DMS53 (cell line): Measurements from ENCODE around the gene MUC4.
A peak's percentile ranks its signal among the peaks of the same experiment; 100 is the strongest.
"Not testable (repeated sequence)": the region's sequence is repeated elsewhere in the genome, so short reads cannot be mapped to it uniquely, and the experiment has no call there.

Experiments
- DNase-seq: peaks from one replicate; lab custom pipeline; 2025; lab: John Stamatoyannopoulos, UW

The MUC4 gene

GRCh38 chr3:195760345-195761122, 51.2 kb downstream of the MUC4 start:
- no peak for DNase-seq

- no peak for DNase-seq
These were observed 52.9 kb downstream of the MUC4 start for GRCh38 chr3:195758721-195759353.

DNA sequence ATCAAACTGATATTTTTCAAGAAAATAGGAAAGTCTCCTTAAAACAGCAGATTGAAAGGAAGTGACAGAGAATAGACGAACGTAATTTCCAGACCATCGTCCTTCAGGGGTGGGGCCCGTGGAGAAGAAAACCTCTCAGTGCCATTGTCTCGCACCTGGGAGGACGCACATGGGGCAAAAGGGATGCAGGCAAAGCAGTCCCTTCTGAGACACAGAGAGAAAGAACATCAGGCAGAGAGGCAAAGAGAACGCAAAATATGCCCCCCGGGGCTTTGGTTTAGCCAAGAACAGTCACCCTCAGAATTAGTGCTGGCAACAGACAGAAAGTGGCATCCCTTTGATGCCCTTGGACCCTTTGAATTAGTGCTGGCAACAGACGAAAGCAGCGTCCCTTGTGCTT, 53.9 kb downstream of the MUC4 start:
- no peak for DNase-seq

DNA sequence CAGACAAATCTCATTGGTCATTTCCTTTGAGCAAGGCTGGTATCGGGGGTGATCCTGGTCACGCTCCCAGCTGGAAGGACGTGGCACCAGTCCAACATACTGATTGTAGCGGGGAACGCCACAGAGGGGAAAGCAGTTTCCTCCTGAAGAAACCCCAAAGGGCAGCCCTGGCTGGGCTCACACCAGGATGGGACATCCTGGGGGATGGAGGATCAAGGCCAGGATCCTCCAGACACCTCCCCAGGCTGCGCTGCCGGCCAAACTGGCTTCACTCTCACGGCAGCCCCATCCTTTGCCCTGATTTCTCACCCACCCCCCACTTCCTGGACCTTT, 54.3 kb downstream of the MUC4 start:
- DNase-seq, result no peak

GRCh38 chr3:195755791-195756676, 55.7 kb downstream of the MUC4 start:
- no peak for DNase-seq

- DNase-seq, result no peak
These were observed 56.3 kb downstream of the MUC4 start for GRCh38 chr3:195755391-195755790.

DNA sequence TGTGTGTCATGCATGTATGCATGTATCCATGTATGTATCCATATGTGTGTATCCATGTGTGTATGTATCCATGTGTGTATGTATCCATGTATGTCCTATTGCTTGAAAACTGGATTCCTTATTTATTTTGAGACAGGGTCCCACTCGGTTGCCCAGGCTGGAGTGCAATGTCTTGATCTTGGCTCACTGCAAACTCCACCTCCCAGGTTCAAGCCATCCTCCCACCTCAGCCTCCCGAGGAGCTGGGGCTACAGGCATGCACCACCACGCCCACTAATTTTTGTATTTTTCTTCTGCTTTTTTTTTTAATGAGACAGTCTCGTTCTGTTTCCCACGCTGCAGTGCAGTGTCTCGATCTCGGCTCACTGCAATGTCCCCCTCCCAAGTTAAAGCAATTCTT, 56.8 kb downstream of the MUC4 start:
- DNase-seq, result no peak

DNA sequence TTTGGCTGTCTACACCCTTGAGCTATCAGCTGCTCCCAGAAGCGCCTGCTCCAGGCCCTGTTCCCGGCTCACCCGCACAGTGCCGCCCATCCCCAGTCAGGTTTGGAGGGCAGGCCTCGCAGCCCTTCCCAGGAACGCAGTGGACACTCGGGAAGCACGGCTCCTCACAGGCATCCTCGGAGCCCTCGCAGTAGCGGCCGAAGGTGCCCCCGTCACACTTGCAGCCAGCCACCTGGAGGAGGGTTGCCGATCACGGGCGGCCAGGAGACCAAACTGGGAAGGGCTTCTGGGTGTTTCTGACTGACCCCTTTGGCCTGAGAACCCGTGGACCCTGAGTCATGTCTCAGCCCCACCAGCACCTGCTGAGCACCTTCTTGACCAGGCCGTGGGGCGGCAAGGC, 57.6 kb downstream of the MUC4 start:
- no peak for DNase-seq

- no peak for DNase-seq
These were observed 58.1 kb downstream of the MUC4 start for GRCh38 chr3:195753581-195753980.

DNA sequence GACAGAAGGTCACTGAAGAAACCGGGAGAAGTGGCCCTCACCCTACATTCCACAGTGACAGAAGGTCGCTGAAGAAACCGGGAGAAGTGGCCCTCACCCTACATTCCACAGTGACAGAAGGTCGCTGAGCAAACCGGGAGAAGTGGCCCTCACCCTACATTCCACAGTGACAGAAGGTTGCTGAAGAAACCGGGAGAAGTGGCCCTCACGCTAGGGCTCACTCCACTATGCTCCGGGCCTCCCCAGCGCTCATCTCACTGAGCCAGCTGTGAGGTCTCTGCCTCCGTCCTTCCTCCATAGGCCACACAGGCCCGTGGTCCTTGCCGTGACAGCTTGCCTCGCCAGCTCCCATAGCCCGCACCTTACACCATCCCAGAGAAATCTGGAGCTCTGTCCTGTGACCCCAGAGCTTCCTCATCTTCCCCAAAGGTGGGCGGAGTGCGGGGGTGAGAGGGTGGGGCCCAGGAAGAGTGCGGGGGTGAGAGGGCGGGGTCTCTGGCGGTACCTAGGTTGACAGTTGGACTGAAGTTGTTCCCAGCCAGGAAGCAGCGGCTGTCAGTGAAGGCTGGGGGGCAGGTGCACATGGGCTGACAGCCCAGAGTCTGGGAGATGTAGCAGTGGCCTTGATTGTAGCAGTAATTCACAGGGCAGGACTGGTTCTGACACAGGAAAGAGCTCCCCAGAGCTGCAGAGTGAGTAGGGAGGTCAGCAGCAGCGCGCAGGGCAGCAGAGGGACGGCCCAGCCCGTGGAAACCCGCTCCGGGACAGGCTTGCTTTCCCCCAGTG, 59.0 kb downstream of the MUC4 start:
- no peak for DNase-seq

DNA sequence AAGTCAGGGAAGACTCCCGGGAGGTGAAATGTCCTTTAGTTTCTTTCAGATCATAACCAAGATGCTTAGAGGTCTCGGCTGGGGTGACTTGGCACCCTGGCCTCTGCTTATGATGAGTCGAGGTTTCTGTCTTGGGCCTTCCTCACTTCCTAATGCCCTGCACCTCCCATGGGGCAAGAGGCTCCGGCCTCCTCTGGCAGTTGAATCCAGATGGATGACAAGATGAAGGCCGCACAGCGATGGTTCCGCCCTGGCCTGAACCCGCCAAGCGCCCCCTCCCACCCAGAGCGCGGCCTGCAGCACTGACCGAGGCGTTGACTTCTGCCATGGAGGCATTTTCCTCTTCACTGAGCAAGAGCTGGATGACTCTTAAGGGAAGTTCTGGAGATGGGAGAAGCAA, 59.7 kb downstream of the MUC4 start:
- DNase-seq, result no peak

DNA sequence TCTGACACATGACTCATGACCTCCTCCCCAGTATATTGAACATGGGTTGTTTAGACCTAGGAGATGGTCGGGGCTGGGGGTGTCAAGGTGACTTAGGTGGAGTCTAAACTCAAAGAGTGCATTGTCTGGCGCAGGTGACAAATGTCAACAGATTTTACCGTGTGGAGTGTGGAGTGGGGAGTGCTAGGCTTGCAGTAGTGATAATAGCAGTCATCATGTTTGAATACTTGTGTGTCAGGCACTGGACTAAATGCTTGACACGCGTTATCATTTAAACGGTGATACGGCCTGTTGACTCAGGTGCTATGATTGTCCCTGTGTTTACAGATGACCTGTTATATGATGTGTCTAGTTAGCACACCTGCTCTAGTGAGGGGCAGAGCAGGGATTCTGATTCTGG, 60.2 kb downstream of the MUC4 start:
- DNase-seq, result peak; percentile 93

DNA sequence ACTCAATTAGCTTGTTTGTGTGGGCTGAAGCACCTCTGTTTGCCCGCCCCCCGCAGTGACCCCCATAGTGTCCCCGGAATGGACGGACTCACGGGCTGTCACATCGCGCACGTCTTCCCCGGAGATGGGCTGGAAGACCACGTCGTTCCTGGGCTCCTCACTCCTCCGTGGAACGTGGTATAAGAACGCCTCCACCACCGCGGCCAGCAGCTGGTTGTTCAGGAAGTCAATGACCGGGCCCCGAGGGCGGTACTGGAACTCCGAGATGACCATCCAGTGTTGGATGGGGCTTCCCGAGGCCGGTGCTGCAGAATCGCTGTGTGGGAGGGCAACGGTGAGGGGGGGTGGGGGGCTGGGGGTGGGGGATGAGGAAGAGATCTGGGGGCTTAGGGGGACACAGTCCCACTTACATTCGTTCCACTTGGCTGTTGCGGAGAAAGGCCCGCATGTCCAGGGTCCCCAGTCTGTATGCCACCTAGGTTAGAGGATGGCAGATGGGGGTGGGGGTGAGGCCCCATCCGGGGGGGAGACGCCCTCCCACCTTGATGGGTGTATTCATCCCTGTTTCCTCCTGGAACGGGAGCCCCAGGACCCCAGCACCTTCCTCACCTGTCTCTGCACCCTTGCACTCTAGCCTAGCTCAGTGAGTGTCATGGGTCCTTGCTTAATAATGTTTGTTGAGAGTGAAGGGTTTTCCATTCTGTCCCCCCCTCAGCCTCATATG, 60.8 kb downstream of the MUC4 start:
- no peak for DNase-seq

GRCh38 chr3:195749101-195749500, 62.6 kb downstream of the MUC4 start:
- not testable (repeated sequence) for DNase-seq

- DNase-seq, result no peak
These were observed 63.1 kb downstream of the MUC4 start for GRCh38 chr3:195748661-195749060.

GRCh38 chr3:195746751-195747150, 65.0 kb downstream of the MUC4 start:
- no peak for DNase-seq

DNA sequence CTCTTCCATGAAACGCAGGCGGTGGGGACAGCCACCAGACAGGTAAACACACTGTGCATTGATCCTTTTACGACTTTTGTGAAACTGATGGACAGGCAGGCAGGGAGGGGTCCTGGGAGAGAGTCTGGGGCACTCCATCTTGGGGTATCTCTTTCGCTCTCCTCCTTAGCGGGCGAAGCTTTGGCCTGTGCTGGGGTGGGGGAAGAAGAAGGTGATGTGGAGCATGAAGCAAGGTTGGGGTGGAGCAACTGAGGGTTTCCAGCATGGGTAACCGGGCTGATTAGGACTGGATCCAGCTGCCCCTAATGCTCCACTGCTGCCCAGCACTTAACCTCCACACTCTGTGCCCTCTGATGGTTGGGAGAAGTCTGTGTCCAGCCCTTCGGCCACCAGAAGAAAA, 65.4 kb downstream of the MUC4 start:
- DNase-seq, result no peak

DNA sequence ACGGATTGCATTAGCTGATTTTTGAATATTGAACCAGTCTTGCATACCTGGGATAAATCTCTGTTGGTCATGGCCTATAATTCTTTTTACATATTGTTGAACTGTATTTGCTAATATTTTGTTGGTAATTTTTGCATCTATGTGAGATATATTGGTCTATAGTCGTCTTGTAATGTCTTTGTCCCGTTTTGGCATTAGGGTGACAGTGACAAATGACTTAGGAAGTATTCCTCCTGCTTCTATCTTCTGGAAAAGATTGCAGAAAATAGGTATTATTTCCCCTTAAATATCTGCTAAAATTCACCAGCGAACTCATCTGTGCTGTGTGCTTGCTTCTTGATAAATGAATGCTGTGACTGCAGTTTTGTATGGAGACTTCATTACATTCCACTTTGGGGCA, 67.3 kb downstream of the MUC4 start:
- DNase-seq, result no peak

GRCh38 chr3:195739561-195740111, 72.1 kb downstream of the MUC4 start:
- no peak for DNase-seq

- DNase-seq, result no peak
These were observed 73.3 kb downstream of the MUC4 start for GRCh38 chr3:195738274-195739044.
